Kidney epithelial cell (primary cell): ENCODE data around the gene IMPDH1. TPM values are rescaled to one million over a fixed set of nuclear protein-coding genes. Genes with fewer than 3 reads are reported as not detected.

Experiments
- DNase-seq: peaks from one replicate; pipeline ENCODE4 v3.0.0-alpha.2; 2010; ENCODE audit warnings: low read depth
- H3K27me3 ChIP-seq: 2 replicates; pipeline ENCODE4 v1.6.0; 2011; ENCODE audit warnings: low read length; ENCODE audit not compliant: control insufficient read depth, insufficient read depth
- H3K36me3 ChIP-seq: 2 replicates; pipeline ENCODE4 v1.5.1; 2011; ENCODE audit warnings: low read length; ENCODE audit not compliant: control insufficient read depth, insufficient read depth
- H3K4me3 ChIP-seq: 2 replicates; pipeline ENCODE4 v1.5.1; 2011; ENCODE audit warnings: low read depth, mild to moderate bottlenecking, control low read depth, low read length
- CTCF ChIP-seq: IDR thresholded peaks from 2 replicates; pipeline ENCODE4 v1.5.1; 2011; ENCODE audit warnings: mild to moderate bottlenecking, moderate library complexity, low read length, control low read depth, inconsistent platforms; ENCODE audit not compliant: insufficient read depth, poor library complexity, severe bottlenecking
- total RNA-seq: library from RNA; depleted of rRNA; stranded (reverse); fragments of >200 nt; gene quantifications from 2 replicates; pipeline ENCODE4 v1.2.3, GENCODE V29; 2015

The IMPDH1 gene
- total RNA-seq, 1 donor from 2014 or later: 44.0 TPM

GRCh38 chr7:128376077-128376476 lies 33.7 kb downstream of the IMPDH1 start:
- Histone ChIP-seq H3K27me3 (no peaks in the 10 kb centered on the region), H3K36me3 (no peaks in the 10 kb centered on the region), H3K4me3 (no peak overlapping the region)
- DNase-seq: no peak
- no peak for TF ChIP-seq CTCF

GRCh38 chr7:128374041-128374440 lies 35.7 kb downstream of the IMPDH1 start:
- no peak for DNase-seq
- Histone ChIP-seq H3K27me3 (no peaks in the 10 kb centered on the region), H3K4me3 (no peak overlapping the region), H3K36me3 (no peaks in the 10 kb centered on the region)
- TF ChIP-seq CTCF: no peak

- no peak for DNase-seq
- TF ChIP-seq CTCF: no peak
- no peaks in the 10 kb centered on the region for H3K27me3 ChIP-seq
- no peak overlapping the region for H3K4me3 ChIP-seq
- H3K36me3 ChIP-seq: no peaks in the 10 kb centered on the region
These were observed 36.2 kb downstream of the IMPDH1 start for GRCh38 chr7:128373606-128374005.

- no peak overlapping the region for H3K4me3 ChIP-seq
- DNase-seq: no peak
- no peak for TF ChIP-seq CTCF
- H3K36me3 ChIP-seq: no peaks in the 10 kb centered on the region
- peaks cover 4% of the 10 kb centered on the region for H3K27me3 ChIP-seq
These were observed 39.3 kb downstream of the IMPDH1 start for GRCh38 chr7:128370491-128370890.

- Histone ChIP-seq H3K27me3 (peaks cover 21% of the 10 kb centered on the region), H3K4me3 (no peak overlapping the region), H3K36me3 (no peaks in the 10 kb centered on the region)
- DNase-seq: no peak
- TF ChIP-seq CTCF: no peak
These were observed 42.8 kb downstream of the IMPDH1 start for GRCh38 chr7:128366986-128367385.

GRCh38 chr7:128366300-128366699 lies 43.5 kb downstream of the IMPDH1 start:
- H3K36me3 ChIP-seq: no peaks in the 10 kb centered on the region
- DNase-seq: no peak
- TF ChIP-seq CTCF: no peak
- H3K4me3 ChIP-seq: no peak overlapping the region
- peaks cover 25% of the 10 kb centered on the region for H3K27me3 ChIP-seq
